ENCODE results near the gene IL1R1.
"Not testable (repeated sequence)": the region's sequence is repeated elsewhere in the genome, so short reads cannot be mapped to it uniquely, and the experiment has no call there.

The IL1R1 gene, protein sequence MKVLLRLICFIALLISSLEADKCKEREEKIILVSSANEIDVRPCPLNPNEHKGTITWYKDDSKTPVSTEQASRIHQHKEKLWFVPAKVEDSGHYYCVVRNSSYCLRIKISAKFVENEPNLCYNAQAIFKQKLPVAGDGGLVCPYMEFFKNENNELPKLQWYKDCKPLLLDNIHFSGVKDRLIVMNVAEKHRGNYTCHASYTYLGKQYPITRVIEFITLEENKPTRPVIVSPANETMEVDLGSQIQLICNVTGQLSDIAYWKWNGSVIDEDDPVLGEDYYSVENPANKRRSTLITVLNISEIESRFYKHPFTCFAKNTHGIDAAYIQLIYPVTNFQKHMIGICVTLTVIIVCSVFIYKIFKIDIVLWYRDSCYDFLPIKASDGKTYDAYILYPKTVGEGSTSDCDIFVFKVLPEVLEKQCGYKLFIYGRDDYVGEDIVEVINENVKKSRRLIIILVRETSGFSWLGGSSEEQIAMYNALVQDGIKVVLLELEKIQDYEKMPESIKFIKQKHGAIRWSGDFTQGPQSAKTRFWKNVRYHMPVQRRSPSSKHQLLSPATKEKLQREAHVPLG

DNA sequence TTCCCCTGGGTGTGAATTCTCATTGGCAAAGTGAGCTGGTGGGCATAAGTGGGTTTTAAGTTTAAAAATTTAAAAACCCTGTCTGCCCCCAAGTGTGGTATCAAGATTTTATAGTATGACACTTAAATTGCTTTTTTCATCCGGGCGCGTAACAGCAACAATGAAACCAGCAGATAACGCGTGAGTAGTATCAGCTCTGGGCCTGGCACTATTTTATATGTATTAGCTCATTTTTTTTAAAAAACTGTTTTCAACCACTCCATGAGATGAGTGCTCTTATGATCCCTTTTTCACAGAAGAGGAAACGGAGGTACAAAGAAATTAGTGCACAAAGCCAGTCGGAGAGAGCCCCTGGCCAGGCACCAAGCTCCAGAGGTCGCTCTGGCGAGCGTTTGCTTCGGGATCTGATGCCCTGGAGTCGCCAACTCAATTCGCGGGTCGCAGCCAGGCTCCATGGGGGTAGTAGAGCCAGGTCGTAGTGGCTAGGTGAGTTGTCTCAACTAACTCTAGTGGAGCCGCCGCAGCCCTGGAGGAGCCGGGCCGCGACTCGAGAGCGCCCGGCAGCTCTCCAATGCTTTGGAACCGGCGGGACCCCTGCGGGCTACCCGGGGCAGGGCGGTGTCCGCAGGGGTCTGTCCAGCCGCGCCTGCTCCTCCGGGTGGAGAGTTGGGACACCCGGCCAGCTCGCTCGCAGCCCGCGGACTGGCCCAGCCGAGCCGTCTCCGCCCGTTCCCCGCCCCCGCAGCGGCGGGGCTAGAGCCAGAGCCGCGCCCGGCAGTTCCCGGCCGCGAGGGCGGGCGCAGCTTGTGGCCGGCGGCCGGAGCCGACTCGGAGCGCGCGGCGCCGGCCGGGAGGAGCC lies at the start of gene IL1R1:
Gene IL1R1, plus strand, starts transcription at position 777 of the 859 bp plus-strand sequence. CDS start 14,979 bp downstream, outside the sequence.
- DNase-seq (ENCODE audit: low read depth in 3 of 3), result peak in 1 of 3 experiments; percentile 20

GRCh38 chr2:102093662-102094061 lies 48.9 kb upstream of the IL1R1 start:
- DNase-seq (ENCODE audit: low read depth in 3 of 3), result no peak

GRCh38 chr2:102094917-102095316 lies 47.6 kb upstream of the IL1R1 start:
- no peak for DNase-seq (ENCODE audit: low read depth in 3 of 3)

DNA sequence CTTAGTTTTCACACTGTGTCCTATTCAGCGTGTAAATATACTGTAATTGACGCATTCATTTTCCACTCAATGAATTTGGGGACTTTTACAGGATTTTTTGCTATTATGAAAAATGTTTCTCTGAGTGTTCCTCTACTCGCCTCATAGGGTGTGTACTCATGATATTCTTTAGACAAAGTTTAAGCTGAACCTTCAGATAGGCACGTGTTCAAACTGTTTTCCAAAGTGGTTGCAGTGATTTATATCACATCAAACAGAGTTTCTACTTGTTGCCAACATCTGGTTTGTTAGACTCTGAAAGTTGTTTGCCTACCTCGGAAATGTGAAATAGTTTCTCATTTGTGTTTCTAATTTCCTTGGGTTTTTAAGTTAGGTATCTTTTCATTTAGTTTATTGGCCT lies 46.4 kb upstream of the IL1R1 start:
- no peak for DNase-seq (ENCODE audit: low read depth in 3 of 3)

GRCh38 chr2:102098756-102099155 lies 43.8 kb upstream of the IL1R1 start:
- DNase-seq (ENCODE audit: low read depth in 3 of 3), result no peak

DNA sequence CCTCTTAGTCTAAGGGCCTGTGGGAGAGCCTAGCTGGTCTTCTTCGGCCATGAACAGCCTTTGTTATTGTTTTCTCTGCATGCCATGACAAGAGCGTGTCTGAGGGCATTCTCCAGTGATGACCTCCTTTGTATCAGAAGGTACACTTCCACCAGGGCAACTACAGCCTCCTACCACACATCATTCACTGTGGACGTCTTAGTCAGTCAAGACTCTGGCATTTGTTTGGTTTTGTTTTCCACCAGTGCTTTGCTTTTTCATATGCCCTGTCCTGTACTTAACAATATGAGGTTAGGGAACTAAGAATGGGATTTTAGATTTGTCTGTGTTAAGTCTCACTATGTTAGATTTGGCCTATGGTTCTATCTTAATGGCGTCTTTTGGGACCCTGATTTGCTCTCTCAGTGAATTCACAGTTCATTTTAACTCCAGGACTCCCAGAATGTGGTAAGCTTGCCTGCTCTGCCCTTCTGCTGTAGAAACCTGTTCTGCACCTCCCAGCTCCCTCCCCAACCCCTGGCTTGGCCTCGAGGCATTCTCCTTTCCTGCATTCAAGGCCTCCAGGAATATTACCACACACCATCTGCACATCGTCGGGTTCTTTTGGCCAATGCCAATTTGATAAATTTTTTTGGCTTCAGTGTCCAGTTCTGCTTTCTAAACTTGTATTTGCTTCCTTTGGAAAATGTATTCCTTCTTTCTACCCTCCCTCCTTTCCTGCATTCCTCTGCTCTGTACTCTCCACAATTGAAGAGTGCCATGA lies 42.8 kb upstream of the IL1R1 start:
- DNase-seq (ENCODE audit: low read depth in 3 of 3), result no peak

- DNase-seq (ENCODE audit: low read depth in 3 of 3), result no peak
Observed at GRCh38 chr2:102100371-102101096, 42.0 kb upstream of the IL1R1 start.

DNA sequence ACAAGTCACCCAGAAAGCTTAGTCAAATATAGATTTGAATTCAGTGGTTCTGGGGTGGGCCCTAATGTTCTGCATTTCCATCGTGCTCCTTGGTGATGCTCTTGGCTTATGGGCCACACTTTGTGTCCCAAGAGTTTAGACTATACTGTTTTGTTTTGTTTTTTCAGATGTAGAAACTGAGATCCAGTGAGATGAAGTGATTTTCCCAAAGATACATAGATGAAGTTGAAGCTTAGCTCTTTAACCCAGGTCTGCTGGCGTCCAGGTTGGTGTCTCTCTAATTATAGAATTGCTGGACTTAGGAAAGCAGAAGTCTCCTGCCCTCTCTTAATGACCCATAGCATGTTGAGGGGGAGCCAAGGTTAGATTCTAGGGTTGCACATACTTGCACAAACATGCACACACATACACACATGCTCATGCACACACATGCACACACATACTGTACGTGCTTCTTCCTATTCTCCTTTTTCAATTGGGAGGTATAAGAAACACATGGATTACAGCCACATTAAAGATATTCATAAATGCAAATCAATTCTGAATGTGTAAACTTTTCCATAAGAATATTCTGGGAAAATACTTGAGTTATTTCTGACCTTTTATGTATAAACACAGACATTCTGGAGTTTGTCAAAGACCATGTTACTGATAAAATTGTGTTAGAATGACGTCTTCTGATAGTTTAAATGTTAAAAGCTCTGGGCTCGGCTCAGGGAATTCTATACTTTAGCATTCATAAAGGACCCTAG lies 41.3 kb upstream of the IL1R1 start:
- no peak for DNase-seq (ENCODE audit: low read depth in 3 of 3)

- no peak for DNase-seq (ENCODE audit: low read depth in 3 of 3)
Observed at GRCh38 chr2:102101849-102102635, 40.5 kb upstream of the IL1R1 start.

DNA sequence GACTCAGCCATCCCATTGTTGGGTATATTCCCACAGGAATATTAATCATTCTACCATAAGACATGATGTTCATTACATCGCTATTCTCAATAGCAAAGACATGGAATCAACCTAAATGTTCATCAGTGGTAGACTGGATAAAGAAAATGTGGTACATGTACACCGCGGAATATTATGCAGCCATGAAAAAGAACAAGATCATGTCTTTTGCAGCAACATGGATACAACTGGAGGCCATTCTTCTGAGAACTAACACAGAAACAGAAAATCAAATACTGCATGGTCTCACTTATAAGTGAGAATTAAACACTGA lies 40.0 kb upstream of the IL1R1 start:
- DNase-seq (ENCODE audit: low read depth in 3 of 3), result not testable (repeated sequence)

- DNase-seq (ENCODE audit: low read depth in 3 of 3), result no peak
Observed at GRCh38 chr2:102103284-102103683, 39.3 kb upstream of the IL1R1 start.

DNA sequence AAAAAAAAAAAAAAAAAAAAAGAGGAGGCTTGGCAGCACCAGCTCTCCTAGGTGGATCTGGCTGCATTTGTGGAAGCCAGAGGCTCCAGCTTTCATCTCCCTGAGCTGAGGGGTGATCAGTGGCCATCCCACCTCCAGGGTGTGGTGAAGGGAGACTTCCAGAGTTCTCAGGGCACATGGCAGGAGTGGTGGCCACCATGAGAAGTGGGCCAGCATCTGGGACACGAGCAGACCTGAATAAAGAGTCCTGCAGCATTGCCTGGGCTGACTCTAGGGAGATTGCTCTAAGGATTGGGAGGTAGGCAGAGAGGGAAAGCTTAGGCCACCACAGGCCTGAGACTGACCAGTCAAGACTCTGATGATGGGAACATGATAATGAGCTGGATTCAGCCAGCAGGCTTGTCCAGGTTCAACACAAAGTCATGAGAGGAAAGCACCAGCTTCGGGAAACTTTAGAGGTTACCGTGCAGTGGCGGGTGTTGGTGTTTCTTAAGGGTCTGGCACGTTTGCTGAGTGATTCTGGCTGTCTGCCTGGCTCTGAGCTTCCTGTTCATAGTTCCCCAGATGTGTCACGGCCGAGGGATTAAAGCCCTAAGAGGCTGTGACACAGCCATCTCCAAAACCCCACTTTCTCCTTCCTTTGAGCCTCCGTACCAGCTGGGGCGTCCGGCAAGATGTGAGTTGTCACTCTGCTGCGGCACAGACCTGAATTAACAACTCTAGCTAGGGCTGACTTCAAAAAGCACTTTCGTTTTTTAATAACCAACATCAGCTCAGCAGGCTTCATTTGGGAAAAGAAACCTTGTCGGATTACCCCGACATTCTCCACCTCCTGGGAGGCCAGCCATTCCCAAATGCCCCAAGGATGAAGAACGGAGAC lies 38.3 kb upstream of the IL1R1 start:
- peak; percentile 52 to 81 (median 53) for DNase-seq (ENCODE audit: low read depth in 3 of 3)

DNA sequence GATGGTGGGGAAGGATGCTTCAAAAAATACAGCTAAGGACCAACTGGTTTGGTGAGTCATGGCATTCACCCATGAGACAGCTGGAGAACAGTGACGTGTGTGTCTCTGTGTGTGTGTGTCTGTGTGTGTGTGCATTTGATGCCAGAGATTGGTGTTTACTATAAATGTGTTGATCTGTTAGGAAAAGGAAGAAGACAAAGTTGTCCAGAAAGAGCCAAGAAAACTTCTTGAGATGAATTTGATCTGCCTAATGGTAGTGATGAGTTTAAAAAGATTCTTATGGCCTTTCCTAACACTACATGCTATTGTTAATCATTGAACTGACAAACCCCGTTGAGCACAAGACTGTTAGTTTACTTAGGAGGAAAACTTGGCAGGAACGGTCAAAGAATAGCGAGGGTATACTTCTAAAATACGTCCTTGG lies 36.4 kb upstream of the IL1R1 start:
- no peak for DNase-seq (ENCODE audit: low read depth in 3 of 3)

DNA sequence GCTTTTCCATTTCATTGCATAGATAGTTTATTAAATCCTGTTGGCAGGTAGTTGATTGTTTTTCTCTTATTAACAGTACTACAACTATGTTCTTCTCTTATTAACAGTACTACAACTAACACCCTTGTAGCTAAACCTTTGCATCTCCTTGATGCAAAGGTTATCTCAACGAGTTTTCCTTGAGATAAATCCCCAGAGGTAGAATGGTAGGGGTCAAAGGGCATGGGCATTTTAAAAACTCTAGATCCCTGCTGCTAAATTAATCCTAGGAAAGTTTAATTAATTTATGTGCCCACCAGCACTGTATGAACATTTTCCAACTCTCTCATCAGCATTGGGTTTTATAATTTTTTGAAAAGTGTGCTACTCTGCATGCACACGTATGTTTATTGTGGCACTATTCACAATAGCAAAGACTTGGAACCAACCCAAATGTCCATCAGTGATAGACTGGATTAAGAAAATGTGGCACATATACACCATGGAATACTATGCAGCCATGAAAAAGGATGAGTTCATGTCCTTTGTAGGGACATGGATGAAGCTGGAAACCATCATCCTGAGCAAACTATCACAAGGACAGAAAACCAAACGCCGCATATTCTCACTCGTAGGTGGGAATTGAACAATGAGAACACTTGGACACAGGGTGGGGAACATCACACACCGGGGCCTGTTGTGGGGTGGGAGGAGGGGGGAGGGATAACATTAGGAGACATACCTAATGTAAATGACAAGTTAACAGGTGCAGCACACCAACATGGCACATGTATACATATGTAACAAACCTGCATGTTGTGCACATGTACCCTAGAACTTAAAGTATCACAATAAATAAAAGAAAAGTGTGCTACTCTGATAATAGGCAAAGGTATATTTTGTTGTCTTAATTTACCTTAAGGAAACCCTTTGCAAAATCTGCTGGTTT lies 35.5 kb upstream of the IL1R1 start:
- not testable (repeated sequence) for DNase-seq (ENCODE audit: low read depth in 3 of 3)

- DNase-seq (ENCODE audit: low read depth in 3 of 3), result no peak
Observed at GRCh38 chr2:102107741-102108070, 34.8 kb upstream of the IL1R1 start.

DNA sequence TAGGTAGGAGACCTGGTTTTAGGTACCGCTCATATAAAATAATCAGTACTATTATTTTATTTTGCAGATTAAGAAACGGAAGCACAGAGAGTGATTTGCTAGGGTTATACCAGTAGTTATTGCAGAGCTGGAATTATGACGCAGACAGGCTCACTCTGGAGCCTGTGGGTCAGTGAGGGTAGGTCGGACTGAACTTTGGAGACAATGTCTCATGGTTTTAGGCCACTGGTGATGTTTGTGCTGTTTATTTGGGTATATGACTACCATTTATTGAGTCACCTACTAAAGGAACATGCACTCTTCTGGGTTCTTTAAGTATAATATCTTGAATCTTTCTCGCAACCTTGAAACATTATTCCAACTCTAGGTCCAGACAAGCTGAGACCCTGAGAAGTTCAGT lies 33.5 kb upstream of the IL1R1 start:
- DNase-seq (ENCODE audit: low read depth in 3 of 3), result no peak

- DNase-seq (ENCODE audit: low read depth in 3 of 3), result no peak
Observed at GRCh38 chr2:102110171-102110570, 32.4 kb upstream of the IL1R1 start.

Measured in stimulated activated CD4-positive, alpha-beta T cell treated with anti-CD3 and anti-CD28 coated beads, TNF-alpha, amount 100 ng/mL, for 24 hours (primary cell).